Measurements from ENCODE around the gene SCAMP5. TPM values are rescaled to one million over a fixed set of nuclear protein-coding genes. Genes with fewer than 3 reads are reported as not detected.
A peak's percentile ranks its signal among the peaks of the same experiment; 100 is the strongest.

The SCAMP5 gene
- 23.5 and 24.1 TPM in 2 replicates for total RNA-seq
- long read RNA-seq, partial matches to known transcripts: 0 of 3 reads
- long read RNA-seq, other reads (novel, unspliced or antisense): 3 of 3 reads

- no peaks in the 10 kb centered on the region for H3K9me3 Mint-ChIP-seq (ENCODE audit: unreplicated experiment)
- H3K4me3 Mint-ChIP-seq (ENCODE audit: unreplicated experiment): peak within 1 kb of the TSS; percentile 71
- H3K4me1 Mint-ChIP-seq (ENCODE audit: unreplicated experiment): peaks cover 10% of the 10 kb centered on the region
- peak; percentile 97 for DNase-seq (ENCODE audit: extremely low spot score, unreplicated experiment)
- peaks cover 20% of the 10 kb centered on the region for H3K27me3 Mint-ChIP-seq (ENCODE audit: unreplicated experiment)
- H3K27ac Mint-ChIP-seq (ENCODE audit: unreplicated experiment): no peak within 1 kb of the TSS
- no peaks in the 10 kb centered on the region for H3K36me3 Mint-ChIP-seq (ENCODE audit: unreplicated experiment)
- no peak for TF ChIP-seq CTCF (IDR thresholded peaks at IDR 0.05)
Measured at GRCh38 chr15:74995182-74995778, at the start of gene SCAMP5. Gene SCAMP5, plus strand, starts transcription at chr15:74995563. Its CDS starts 16,277 bp downstream, at chr15:75011840.

- H3K9me3 Mint-ChIP-seq (ENCODE audit: unreplicated experiment): no peaks in the 10 kb centered on the region
- H3K4me1 Mint-ChIP-seq (ENCODE audit: unreplicated experiment): peaks cover 24% of the 10 kb centered on the region
- no peaks in the 10 kb centered on the region for H3K27me3 Mint-ChIP-seq (ENCODE audit: unreplicated experiment)
- no peaks in the 10 kb centered on the region for H3K36me3 Mint-ChIP-seq (ENCODE audit: unreplicated experiment)
- TF ChIP-seq CTCF (IDR thresholded peaks at IDR 0.05): peak; percentile 91
- H3K27ac Mint-ChIP-seq (ENCODE audit: unreplicated experiment): peak overlapping the region; percentile 57
- DNase-seq (ENCODE audit: extremely low spot score, unreplicated experiment): peak; percentile 92
- no peak overlapping the region for H3K4me3 Mint-ChIP-seq (ENCODE audit: unreplicated experiment)
Measured at GRCh38 chr15:74950078-74950908, 45.1 kb upstream of the SCAMP5 start.

- no peak for TF ChIP-seq CTCF (IDR thresholded peaks at IDR 0.05)
- H3K4me1 Mint-ChIP-seq (ENCODE audit: unreplicated experiment): peaks cover 30% of the 10 kb centered on the region
- no peak overlapping the region for H3K4me3 Mint-ChIP-seq (ENCODE audit: unreplicated experiment)
Measured at GRCh38 chr15:74951006-74951405, 44.4 kb upstream of the SCAMP5 start.

GRCh38 chr15:74954515-74954914, 40.8 kb upstream of the SCAMP5 start:
- DNase-seq (ENCODE audit: extremely low spot score, unreplicated experiment): no peak
- Mint-ChIP-seq H3K4me3 (ENCODE audit: unreplicated experiment) (peak overlapping the region; percentile 83), H3K27me3 (ENCODE audit: unreplicated experiment) (no peaks in the 10 kb centered on the region), H3K36me3 (ENCODE audit: unreplicated experiment) (no peaks in the 10 kb centered on the region), H3K9me3 (ENCODE audit: unreplicated experiment) (no peaks in the 10 kb centered on the region), H3K4me1 (ENCODE audit: unreplicated experiment) (peaks cover 48% of the 10 kb centered on the region), H3K27ac (ENCODE audit: unreplicated experiment) (no peak overlapping the region)
- TF ChIP-seq CTCF (IDR thresholded peaks at IDR 0.05): no peak

More at GRCh38 chr15:74951006-74951405, 44.4 kb upstream of the SCAMP5 start:
- no peak overlapping the region for H3K27ac Mint-ChIP-seq (ENCODE audit: unreplicated experiment)
- H3K36me3 Mint-ChIP-seq (ENCODE audit: unreplicated experiment): no peaks in the 10 kb centered on the region
- DNase-seq (ENCODE audit: extremely low spot score, unreplicated experiment): no peak
- no peaks in the 10 kb centered on the region for H3K27me3 Mint-ChIP-seq (ENCODE audit: unreplicated experiment)
- no peaks in the 10 kb centered on the region for H3K9me3 Mint-ChIP-seq (ENCODE audit: unreplicated experiment)

GRCh38 chr15:74955017-74955416, 40.3 kb upstream of the SCAMP5 start:
- Mint-ChIP-seq H3K4me3 (ENCODE audit: unreplicated experiment) (peak overlapping the region; percentile 83), H3K27ac (ENCODE audit: unreplicated experiment) (no peak overlapping the region), H3K36me3 (ENCODE audit: unreplicated experiment) (no peaks in the 10 kb centered on the region), H3K9me3 (ENCODE audit: unreplicated experiment) (no peaks in the 10 kb centered on the region), H3K4me1 (ENCODE audit: unreplicated experiment) (peaks cover 50% of the 10 kb centered on the region), H3K27me3 (ENCODE audit: unreplicated experiment) (no peaks in the 10 kb centered on the region)
- no peak for DNase-seq (ENCODE audit: extremely low spot score, unreplicated experiment)
- TF ChIP-seq CTCF (IDR thresholded peaks at IDR 0.05): no peak

Measured in osteocyte (in vitro differentiated cells).